Caco-2 (cell line): ENCODE measurements around the gene GIGYF1. TPM values are rescaled to one million over a fixed set of nuclear protein-coding genes. Genes with fewer than 3 reads are reported as not detected.

Source experiments
- BruUV-seq: library from RNA; stranded (reverse); fragments of 400-500 nt; replicated peaks from 2 replicates; lab custom pipeline; 2021; lab: Mats Ljungman, UMichigan
- CTCF ChIA-PET: fragments of 300-600 bp; sonication (Branson Sonifier 250); formaldehyde crosslinking; loops from one replicate; lab custom pipeline; 2022; ENCODE audit warnings: antibody characterized with exemption; lab: Charles Lee
- POLR2A ChIA-PET: fragments of 300-600 bp; sonication (Branson Sonifier 250); formaldehyde crosslinking; loops from one replicate; lab custom pipeline; 2022; ENCODE audit warnings: antibody characterized with exemption; lab: Charles Lee
- DNase-seq, 2 experiments: peaks; one replicate each; pipeline versions ENCODE4 v3.0.0 to v3.0.0-alpha.2; 2020 to 2022
- H3K27me3 ChIP-seq: replicated peaks from 2 replicates; pipeline ENCODE4 v1.6.0; 2011; ENCODE audit warnings: low read length; ENCODE audit not compliant: control insufficient read depth, insufficient read depth
- H3K36me3 ChIP-seq: 2 replicates; pipeline ENCODE4 v1.5.1; 2011; ENCODE audit warnings: low read length; ENCODE audit not compliant: control insufficient read depth, insufficient read depth
- H3K4me1 ChIP-seq: fragments of 250-450 bp; sonication (Bioruptor Pico); 2 replicates; pipeline ENCODE4 v1.5.1; 2020; ENCODE audit warnings: mild to moderate bottlenecking
- H3K4me3 ChIP-seq: 2 replicates; pipeline ENCODE4 v1.5.1; 2011; ENCODE audit warnings: low read depth, mild to moderate bottlenecking, control low read depth, low read length
- H3K9me3 ChIP-seq: fragments of 250-450 bp; sonication (Bioruptor Pico); 2 replicates; pipeline ENCODE4 v1.5.1; 2020; ENCODE audit warnings: mild to moderate bottlenecking, moderate library complexity
- H3K27ac Mint-ChIP-seq: one replicate; pipeline ENCODE4 v1.8.0; 2022; ENCODE audit warnings: mixed read lengths; ENCODE audit not compliant: unreplicated experiment
- H3K27me3 Mint-ChIP-seq: one replicate; pipeline ENCODE4 v1.8.0; 2022; ENCODE audit warnings: mixed read lengths; ENCODE audit not compliant: insufficient read depth, unreplicated experiment
- H3K36me3 Mint-ChIP-seq: one replicate; pipeline ENCODE4 v1.8.0; 2022; ENCODE audit warnings: mild to moderate bottlenecking, mixed read lengths; ENCODE audit not compliant: insufficient read depth, unreplicated experiment
- H3K4me1 Mint-ChIP-seq: one replicate; pipeline ENCODE4 v1.8.0; 2022; ENCODE audit warnings: low read depth, mixed read lengths; ENCODE audit not compliant: unreplicated experiment
- H3K4me3 Mint-ChIP-seq: one replicate; pipeline ENCODE4 v1.8.0; 2022; ENCODE audit warnings: mild to moderate bottlenecking, moderate library complexity, mixed read lengths; ENCODE audit not compliant: unreplicated experiment
- H3K9me3 Mint-ChIP-seq: one replicate; pipeline ENCODE4 v1.8.0; 2022; ENCODE audit warnings: mixed read lengths; ENCODE audit not compliant: unreplicated experiment
- CTCF ChIP-seq, 2 experiments: fragments of 200-600 bp in 1 of 2; IDR thresholded peaks; 1 replicate in 1 of 2; 2 replicates in 1 of 2; pipeline versions ENCODE4 v1.5.1 to v1.8.0; 2011 to 2022; ENCODE audit warnings: antibody characterized with exemption in 1 of 2, control low read depth in 1 of 2, inconsistent platforms in 1 of 2, low read depth in 1 of 2, low read length in 1 of 2, mild to moderate bottlenecking in 1 of 2, moderate library complexity in 1 of 2; ENCODE audit not compliant: insufficient read depth in 1 of 2, severe bottlenecking in 1 of 2, unreplicated experiment in 1 of 2
- intact Hi-C: fragments of 100-400 bp; cut with micrococcal nuclease; formaldehyde crosslinking; loops from one replicate; pipeline ENCODE4 v1.10.0; 2022; ENCODE audit not compliant: unreplicated experiment
- total RNA-seq: library from RNA; stranded (reverse); gene quantifications from 2 replicates; pipeline ENCODE4 v1.2.3, GENCODE V29; 2022

The GIGYF1 gene
- total RNA-seq, 1 experiment from 2014 or later, result 53.1 TPM

- POLR2A ChIA-PET, result no interaction called here
- DNase-seq, result no peak
- Histone ChIP-seq H3K36me3 (peaks cover 10% of the 10 kb centered on the region), H3K4me1 (no peaks in the 10 kb centered on the region; the same call in 1 of the 2 replicates), H3K4me3 (no peak overlapping the region), H3K9me3 (no peaks in the 10 kb centered on the region), H3K27me3 (no peaks in the 10 kb centered on the region)
- BruUV-seq, result no TSS peak
- H3K27ac Mint-ChIP-seq, result no peak overlapping the region
- peaks cover 6% of the 10 kb centered on the region for H3K4me1 Mint-ChIP-seq
- TF ChIP-seq CTCF (IDR thresholded peaks at IDR 0.05; ENCODE audit: insufficient read depth in 1 of 2, low read depth in 1 of 2, low read length in 1 of 2, severe bottlenecking in 1 of 2, unreplicated experiment in 1 of 2), result no peak
- H3K36me3 Mint-ChIP-seq, result peaks cover 75% of the 10 kb centered on the region
- no peak overlapping the region for H3K4me3 Mint-ChIP-seq
- no peaks in the 10 kb centered on the region for H3K27me3 Mint-ChIP-seq
- intact Hi-C loops, result no loop called here
- CTCF ChIA-PET, result no interaction called here
- H3K9me3 Mint-ChIP-seq, result no peaks in the 10 kb centered on the region
Measured at GRCh38 chr7:100682991-100683658, 10.9 kb downstream of the GIGYF1 start.

DNA sequence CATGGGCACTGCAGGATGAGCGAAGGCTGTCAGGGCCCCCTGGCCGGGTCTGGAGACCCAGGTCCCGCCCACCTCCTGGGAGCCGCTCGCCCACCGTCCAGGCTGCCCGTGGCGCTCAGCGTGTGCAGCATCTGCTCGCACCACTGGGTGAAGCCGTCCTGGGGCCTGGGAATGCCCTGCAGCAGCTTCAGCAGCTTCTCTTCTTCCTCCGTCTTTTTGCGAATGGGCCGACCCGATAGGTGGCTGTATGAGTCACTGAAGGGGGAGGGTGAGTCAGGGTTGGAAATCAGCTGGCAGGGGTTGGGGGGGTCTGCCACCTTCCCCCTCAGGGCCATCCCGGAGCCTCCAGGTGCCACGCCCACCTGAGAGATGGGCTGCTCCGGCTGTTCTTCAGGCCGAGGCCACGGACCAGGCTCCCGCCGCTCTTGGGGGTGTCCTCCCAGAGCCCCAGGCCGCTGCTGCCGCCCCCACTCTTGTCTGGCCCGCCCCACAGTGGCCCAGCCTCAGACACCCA, 11.8 kb downstream of the GIGYF1 start:
- Mint-ChIP-seq H3K9me3 (no peaks in the 10 kb centered on the region), H3K4me3 (no peak overlapping the region), H3K36me3 (peaks cover 74% of the 10 kb centered on the region), H3K27me3 (no peaks in the 10 kb centered on the region), H3K4me1 (peaks cover 6% of the 10 kb centered on the region), H3K27ac (no peak overlapping the region)
- no peak for TF ChIP-seq CTCF (IDR thresholded peaks at IDR 0.05; ENCODE audit: insufficient read depth in 1 of 2, low read depth in 1 of 2, low read length in 1 of 2, severe bottlenecking in 1 of 2, unreplicated experiment in 1 of 2)
- no peak for DNase-seq
- ChIA-PET POLR2A (no interaction called here), CTCF (no interaction called here)
- Histone ChIP-seq H3K36me3 (peaks cover 12% of the 10 kb centered on the region), H3K9me3 (no peaks in the 10 kb centered on the region), H3K4me1 (no peaks in the 10 kb centered on the region; the same call in 1 of the 2 replicates), H3K4me3 (no peak overlapping the region), H3K27me3 (no peaks in the 10 kb centered on the region)
- intact Hi-C loops, result no loop called here
- no TSS peak for BruUV-seq

DNA sequence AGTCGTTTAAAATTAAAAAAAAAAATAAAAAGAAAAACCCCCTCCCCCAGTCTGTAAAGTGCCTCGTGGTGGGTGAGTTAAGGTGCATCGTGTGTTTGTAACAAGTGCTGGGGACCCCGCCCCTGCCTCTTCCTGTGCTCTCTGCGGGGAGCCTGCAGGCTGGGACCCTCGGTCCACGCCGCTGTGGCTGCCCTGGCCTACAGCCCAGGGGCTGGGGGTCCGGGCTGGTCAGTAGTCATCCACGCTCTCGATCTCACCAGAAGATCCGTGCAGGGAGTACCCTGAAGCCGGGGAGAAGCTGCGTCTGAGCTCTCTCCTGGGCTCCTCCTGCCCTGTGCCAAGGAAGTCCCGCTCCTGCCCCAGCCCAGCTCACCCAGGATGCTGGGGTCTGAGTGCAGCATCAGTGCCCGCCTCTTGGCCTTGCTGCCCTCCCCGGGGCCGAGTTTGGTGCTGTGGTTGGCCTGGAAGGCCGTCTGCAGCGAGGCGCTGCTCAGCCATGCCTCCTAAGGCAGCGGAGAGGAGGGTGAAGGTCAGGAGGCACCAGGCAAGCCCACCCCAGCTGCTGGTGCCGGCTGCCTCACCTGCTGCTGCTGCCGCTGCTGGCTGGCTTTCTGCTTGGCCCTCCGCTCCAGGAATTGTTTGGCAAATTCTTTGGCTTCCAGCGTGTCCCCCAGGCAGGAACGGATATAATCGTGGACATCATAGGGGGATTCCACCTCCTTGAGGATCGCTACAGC, 12.4 kb downstream of the GIGYF1 start:
- H3K4me3 Mint-ChIP-seq, result no peak overlapping the region
- no peaks in the 10 kb centered on the region for H3K9me3 ChIP-seq
- peaks cover 72% of the 10 kb centered on the region for H3K36me3 Mint-ChIP-seq
- no peaks in the 10 kb centered on the region; the same call in 1 of the 2 replicates for H3K4me1 ChIP-seq
- no peaks in the 10 kb centered on the region for H3K27me3 Mint-ChIP-seq
- ChIA-PET POLR2A (no interaction called here), CTCF (interaction anchor here (0.6 kb wide), 1 partner anchor 142 kb away, joined by 3 read pairs; no protein-coding TSS in a partner anchor)
- no peak for TF ChIP-seq CTCF (IDR thresholded peaks at IDR 0.05; ENCODE audit: insufficient read depth in 1 of 2, low read depth in 1 of 2, low read length in 1 of 2, severe bottlenecking in 1 of 2, unreplicated experiment in 1 of 2)
- H3K9me3 Mint-ChIP-seq, result no peaks in the 10 kb centered on the region
- peaks cover 6% of the 10 kb centered on the region for H3K4me1 Mint-ChIP-seq
- no peak overlapping the region for H3K4me3 ChIP-seq
- H3K27ac Mint-ChIP-seq, result no peak overlapping the region
- no peaks in the 10 kb centered on the region for H3K27me3 ChIP-seq
- intact Hi-C loops, result no loop called here
- DNase-seq, result no peak
- BruUV-seq, result no TSS peak
- H3K36me3 ChIP-seq, result peaks cover 16% of the 10 kb centered on the region
